Measurements from ENCODE around the gene NGRN. TPM values are rescaled to one million over a fixed set of nuclear protein-coding genes. Genes with fewer than 3 reads are reported as not detected.
"Not testable (repeated sequence)": the region's sequence is repeated elsewhere in the genome, so short reads cannot be mapped to it uniquely, and the experiment has no call there.

NGRN gene
- total RNA-seq, 1 donor from 2014 or later = 94.0 TPM

DNA sequence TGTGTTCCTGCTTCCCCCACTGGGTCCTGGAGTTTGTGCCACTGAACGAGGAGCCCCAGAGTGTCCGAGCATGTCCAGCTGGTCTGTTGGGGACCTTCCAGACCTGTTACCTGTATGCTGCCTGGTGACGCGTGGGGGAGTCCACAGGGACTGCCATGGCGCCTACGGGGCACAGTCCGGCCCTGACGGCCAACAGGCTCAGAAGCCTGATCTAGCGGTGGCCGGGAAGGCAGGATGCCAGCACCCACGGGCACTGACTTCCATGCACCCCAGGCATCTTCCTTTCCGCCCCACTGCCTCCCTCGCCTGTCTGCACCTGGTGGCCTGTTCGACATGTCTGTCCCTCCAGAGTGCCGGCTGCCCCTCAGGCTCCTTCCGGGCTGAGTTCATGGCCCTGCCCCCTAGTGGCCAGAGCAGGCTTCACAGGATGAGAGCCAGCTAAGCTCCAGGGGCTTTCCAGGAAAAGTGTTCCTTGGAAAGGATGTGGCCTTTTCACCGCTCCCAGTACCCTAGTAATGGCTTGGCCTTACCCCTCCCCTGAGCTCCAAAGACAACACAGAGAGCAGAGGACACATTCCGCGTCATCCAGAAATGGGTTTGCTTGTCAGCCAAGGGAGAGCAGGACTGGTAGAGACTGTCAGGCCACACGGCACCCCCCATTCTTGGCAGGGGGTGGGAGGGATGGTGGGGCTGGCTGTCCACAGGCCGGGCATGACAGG lies 35.7 kb downstream of the NGRN start:
- TF ChIP-seq CTCF (IDR thresholded peaks at IDR 0.05) = peak; percentile 84
- Mint-ChIP-seq H3K27me3 (ENCODE audit: low read depth) (no peaks in the 10 kb centered on the region), H3K27ac (ENCODE audit: unreplicated experiment) (no peak overlapping the region), H3K9me3 (ENCODE audit: low read depth) (no peaks in the 10 kb centered on the region), H3K4me1 (ENCODE audit: low read depth) (peaks cover 15% of the 10 kb centered on the region), H3K36me3 (ENCODE audit: low read depth) (no peaks in the 10 kb centered on the region), H3K4me3 (ENCODE audit: unreplicated experiment) (no peak overlapping the region)
- DNase-seq (ENCODE audit: low spot score) = no peak

- no peak for TF ChIP-seq CTCF (IDR thresholded peaks at IDR 0.05)
- Mint-ChIP-seq H3K9me3 (ENCODE audit: low read depth) (no peaks in the 10 kb centered on the region), H3K27me3 (ENCODE audit: low read depth) (no peaks in the 10 kb centered on the region), H3K4me1 (ENCODE audit: low read depth) (peaks cover 14% of the 10 kb centered on the region), H3K27ac (ENCODE audit: unreplicated experiment) (no peak overlapping the region), H3K4me3 (ENCODE audit: unreplicated experiment) (no peak overlapping the region), H3K36me3 (ENCODE audit: low read depth) (no peaks in the 10 kb centered on the region)
- no peak for DNase-seq (ENCODE audit: low spot score)
These were observed 36.3 kb downstream of the NGRN start for GRCh38 chr15:90301707-90302300.

DNA sequence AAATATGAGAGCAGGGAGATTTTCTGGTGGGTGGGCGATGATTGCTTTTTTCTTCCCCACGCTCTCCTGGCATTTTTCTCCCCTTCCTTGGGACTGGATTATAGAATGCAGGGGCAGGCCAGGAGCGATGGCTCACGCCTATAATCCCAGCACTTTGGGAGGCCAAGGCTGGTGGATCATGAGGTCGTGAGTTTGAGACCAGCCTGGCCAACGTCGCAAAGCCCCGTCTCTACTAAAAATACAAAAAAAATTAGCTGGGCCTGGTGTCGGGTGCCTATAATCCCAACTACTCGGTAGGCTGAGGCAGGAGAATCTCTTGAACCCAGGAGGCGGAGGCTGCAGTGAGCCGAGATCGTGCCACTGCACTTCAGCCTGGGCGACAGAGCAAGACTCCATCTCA lies 39.9 kb downstream of the NGRN start:
- not testable (repeated sequence) for H3K27me3 Mint-ChIP-seq (ENCODE audit: low read depth); DNase-seq (ENCODE audit: low spot score); H3K27ac Mint-ChIP-seq (ENCODE audit: unreplicated experiment); H3K4me3 Mint-ChIP-seq (ENCODE audit: unreplicated experiment); H3K9me3 Mint-ChIP-seq (ENCODE audit: low read depth); H3K36me3 Mint-ChIP-seq (ENCODE audit: low read depth)
- peaks cover 14% of the 10 kb centered on the region for H3K4me1 Mint-ChIP-seq (ENCODE audit: low read depth)

DNA sequence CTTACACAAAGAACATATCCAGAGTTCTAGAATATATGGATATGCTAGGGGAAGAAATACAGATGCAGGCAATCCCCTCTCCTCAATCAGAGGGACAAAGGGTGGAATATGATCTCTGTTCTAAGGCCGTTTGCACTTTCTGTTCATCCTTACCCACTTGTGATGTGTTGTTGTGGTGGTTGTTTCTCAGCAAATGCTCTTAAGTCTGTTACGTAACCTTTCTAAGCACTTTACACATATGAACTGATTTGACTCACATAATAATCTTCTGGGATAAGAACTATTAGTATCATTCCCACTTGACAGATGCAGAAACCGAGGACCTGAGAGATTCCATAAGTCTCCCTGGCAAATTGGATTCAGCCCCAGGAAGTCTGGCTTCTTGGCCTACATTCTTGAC lies 40.5 kb downstream of the NGRN start:
- no peak overlapping the region for H3K27ac Mint-ChIP-seq (ENCODE audit: unreplicated experiment)
- no peak for TF ChIP-seq CTCF (IDR thresholded peaks at IDR 0.05)
- H3K27me3 Mint-ChIP-seq (ENCODE audit: low read depth) = no peaks in the 10 kb centered on the region
- no peaks in the 10 kb centered on the region for H3K9me3 Mint-ChIP-seq (ENCODE audit: low read depth)
- no peak for DNase-seq (ENCODE audit: low spot score)
- H3K4me3 Mint-ChIP-seq (ENCODE audit: unreplicated experiment) = no peak overlapping the region
- no peaks in the 10 kb centered on the region for H3K36me3 Mint-ChIP-seq (ENCODE audit: low read depth)
- H3K4me1 Mint-ChIP-seq (ENCODE audit: low read depth) = peaks cover 14% of the 10 kb centered on the region

DNA sequence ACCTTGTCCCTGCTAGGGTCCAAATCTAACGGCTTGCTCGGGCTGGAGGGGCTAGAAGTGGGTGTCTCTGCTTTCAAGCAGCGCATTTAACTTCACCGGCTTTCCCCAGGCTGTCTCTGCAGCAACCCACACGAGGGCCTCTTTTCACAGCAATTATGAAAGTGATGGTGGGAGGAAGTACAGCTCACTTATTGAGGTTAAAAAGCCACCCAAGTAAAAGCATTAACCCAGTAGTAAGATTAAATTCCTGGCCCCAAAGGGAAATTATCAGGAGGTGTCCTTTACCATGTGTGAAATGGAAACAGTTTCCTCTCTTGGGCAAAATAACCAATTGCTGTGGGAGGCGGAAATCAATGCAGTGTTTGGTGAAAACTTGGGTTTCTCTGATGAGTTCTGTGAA lies 41.1 kb downstream of the NGRN start:
- H3K9me3 Mint-ChIP-seq (ENCODE audit: low read depth) = no peaks in the 10 kb centered on the region
- H3K27ac Mint-ChIP-seq (ENCODE audit: unreplicated experiment) = no peak overlapping the region
- DNase-seq (ENCODE audit: low spot score) = no peak
- H3K27me3 Mint-ChIP-seq (ENCODE audit: low read depth) = peaks cover 1% of the 10 kb centered on the region
- H3K4me3 Mint-ChIP-seq (ENCODE audit: unreplicated experiment) = no peak overlapping the region
- no peaks in the 10 kb centered on the region for H3K36me3 Mint-ChIP-seq (ENCODE audit: low read depth)
- no peak for TF ChIP-seq CTCF (IDR thresholded peaks at IDR 0.05)
- peaks cover 10% of the 10 kb centered on the region for H3K4me1 Mint-ChIP-seq (ENCODE audit: low read depth)

DNA sequence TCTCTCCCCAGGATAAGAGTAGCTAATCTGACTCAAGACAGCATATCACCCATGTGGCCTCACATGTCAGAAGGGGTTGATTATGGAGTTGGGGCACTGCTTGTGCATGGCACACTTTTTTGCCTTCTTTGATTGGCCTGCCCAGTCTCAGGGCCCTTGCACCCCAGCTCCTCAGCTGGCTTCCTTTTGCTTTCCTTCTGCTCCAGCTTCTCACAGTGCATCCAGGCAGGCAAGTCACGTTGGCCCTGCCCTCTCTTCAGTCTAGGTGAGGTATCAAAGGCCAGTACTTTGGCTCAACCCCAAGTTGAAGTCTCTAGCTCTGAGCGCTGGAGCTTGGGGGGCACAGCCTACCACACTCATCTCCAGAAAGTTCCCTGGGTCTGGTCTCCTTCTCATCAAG lies 42.2 kb downstream of the NGRN start:
- Mint-ChIP-seq H3K27me3 (ENCODE audit: low read depth) (peaks cover 3% of the 10 kb centered on the region), H3K27ac (ENCODE audit: unreplicated experiment) (no peak overlapping the region)
- no peak for DNase-seq (ENCODE audit: low spot score)

More for the DNA sequence above, 42.2 kb downstream of the NGRN start:
- Mint-ChIP-seq H3K4me1 (ENCODE audit: low read depth) (peaks cover 4% of the 10 kb centered on the region), H3K9me3 (ENCODE audit: low read depth) (no peaks in the 10 kb centered on the region), H3K36me3 (ENCODE audit: low read depth) (no peaks in the 10 kb centered on the region), H3K4me3 (ENCODE audit: unreplicated experiment) (no peak overlapping the region)
- TF ChIP-seq CTCF (IDR thresholded peaks at IDR 0.05) = no peak
